Stimulated activated effector memory CD8-positive, alpha-beta T cell treated with anti-CD3 and anti-CD28 coated beads, Interleukin-12 subunit alpha, Interleukin-12 subunit beta, amount 100 ng/mL, for 72 hours (primary cell): ENCODE measurements around the gene INHA.

ENCODE experiments used
- ATAC-seq: fragments of 150-1000 bp; cut with Tn5 transposase; 2 replicates; pipeline ENCODE4 v1.10.0; 2021
- DNase-seq, 2 donors: peaks; one replicate each; pipeline ENCODE4 v3.0.0; 2021 to 2022; ENCODE audit warnings: low spot score in 2 of 2
- H3K27ac Mint-ChIP-seq: one replicate; pipeline ENCODE4 v1.8.0; 2022; ENCODE audit warnings: mild to moderate bottlenecking, mixed read lengths
- H3K36me3 Mint-ChIP-seq: one replicate; pipeline ENCODE4 v1.8.0; 2022; ENCODE audit warnings: mild to moderate bottlenecking, mixed read lengths
- H3K4me1 Mint-ChIP-seq: one replicate; pipeline ENCODE4 v1.8.0; 2022; ENCODE audit warnings: mixed read lengths
- H3K4me3 Mint-ChIP-seq: one replicate; pipeline ENCODE4 v1.8.0; 2022; ENCODE audit warnings: mild to moderate bottlenecking, mixed read lengths
- H3K9me3 Mint-ChIP-seq: one replicate; pipeline ENCODE4 v1.8.0; 2022; ENCODE audit warnings: mixed read lengths

INHA gene

DNA sequence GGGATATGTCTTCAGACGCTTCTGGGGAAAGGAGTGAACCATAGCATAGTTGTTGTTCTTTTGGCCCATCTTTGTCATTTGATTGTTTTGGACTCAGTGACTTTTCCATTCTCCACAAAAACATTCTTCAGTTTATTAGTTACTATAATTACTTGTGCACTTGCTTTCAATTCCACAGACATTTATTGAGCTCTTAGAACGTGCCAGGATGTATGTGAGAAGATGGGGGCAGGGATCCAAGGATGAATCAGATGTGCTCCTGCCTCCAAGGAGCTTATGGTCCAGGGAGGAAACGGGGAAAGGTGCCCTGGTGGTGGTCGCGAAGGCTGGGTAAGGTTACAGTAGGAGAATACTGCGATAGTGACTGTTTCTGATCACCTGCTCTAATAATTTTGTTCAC is 48.4 kb downstream of the INHA start:
- H3K9me3 Mint-ChIP-seq, result no peaks in the 10 kb centered on the region
- H3K4me1 Mint-ChIP-seq, result no peaks in the 10 kb centered on the region
- DNase-seq, result no peak
- no peak overlapping the region for H3K27ac Mint-ChIP-seq
- ATAC-seq, result no peak
- no peak overlapping the region for H3K4me3 Mint-ChIP-seq
- H3K36me3 Mint-ChIP-seq, result no peaks in the 10 kb centered on the region

DNA sequence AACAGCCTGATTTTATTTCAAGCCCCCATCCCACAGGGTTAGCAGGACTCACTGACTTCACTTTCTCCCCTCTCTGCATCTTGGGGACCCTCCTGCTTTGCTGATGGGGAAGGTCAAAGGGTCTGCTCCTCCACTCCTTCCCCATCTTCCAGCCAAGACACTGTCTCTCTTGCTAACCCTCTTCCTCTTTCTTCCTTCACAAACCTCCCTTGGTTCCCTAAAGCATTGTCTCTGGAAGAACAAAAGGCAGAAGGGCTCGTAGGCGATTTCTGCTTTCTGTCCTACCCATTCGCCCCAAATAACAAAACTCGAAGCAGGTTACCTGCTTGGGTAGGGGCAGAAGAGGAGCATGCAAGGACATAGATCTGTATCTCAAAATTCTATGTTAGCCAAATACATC is 49.8 kb downstream of the INHA start:
- Mint-ChIP-seq H3K36me3 (no peaks in the 10 kb centered on the region), H3K27ac (no peak overlapping the region), H3K4me1 (peaks cover 4% of the 10 kb centered on the region), H3K4me3 (no peak overlapping the region), H3K9me3 (no peaks in the 10 kb centered on the region)
- DNase-seq (no peak), ATAC-seq (no peak)

DNA sequence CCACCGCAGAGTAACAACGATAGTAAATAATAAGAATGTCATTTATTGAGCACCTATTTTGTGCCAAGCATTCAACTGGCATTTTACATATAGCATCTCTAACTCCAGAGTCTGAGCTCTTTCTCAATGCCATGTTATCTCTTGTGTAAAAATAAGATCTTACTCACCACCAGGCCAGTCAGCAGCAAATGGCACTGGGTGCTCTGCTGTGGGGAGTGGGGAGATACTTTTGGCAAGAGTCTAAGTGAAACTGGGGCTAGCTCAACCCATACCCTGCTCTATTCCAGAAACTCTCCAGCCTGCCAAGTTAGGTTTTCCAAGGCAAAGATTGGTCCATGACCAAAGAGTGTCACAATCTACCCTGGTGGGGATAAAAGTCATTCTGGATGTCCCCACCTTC is 50.4 kb downstream of the INHA start:
- H3K36me3 Mint-ChIP-seq, result no peaks in the 10 kb centered on the region
- peaks cover 7% of the 10 kb centered on the region for H3K4me1 Mint-ChIP-seq
- no peak overlapping the region for H3K27ac Mint-ChIP-seq
- ATAC-seq (no peak), DNase-seq (no peak)
- H3K4me3 Mint-ChIP-seq, result no peak overlapping the region
- no peaks in the 10 kb centered on the region for H3K9me3 Mint-ChIP-seq

DNA sequence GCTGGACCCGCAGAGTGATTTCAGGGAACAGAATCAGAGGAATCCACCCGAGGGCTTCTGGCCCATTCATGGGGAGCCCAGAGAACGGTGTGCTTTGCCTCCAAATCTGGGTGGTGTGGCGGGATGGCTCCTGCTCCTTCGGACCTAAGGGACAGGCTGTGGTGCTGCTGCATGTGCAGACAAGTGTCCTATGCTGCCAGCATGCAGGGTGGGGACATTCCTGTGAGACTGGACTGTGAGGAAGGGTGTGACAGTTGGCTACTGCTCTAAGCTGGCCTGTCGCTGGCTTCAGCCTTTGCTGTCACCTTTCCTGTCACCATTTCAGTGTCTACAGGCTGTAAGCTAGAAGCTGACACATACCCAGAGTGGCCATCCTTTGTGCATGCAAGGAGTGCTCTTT is 52.5 kb downstream of the INHA start:
- H3K4me1 Mint-ChIP-seq, result peaks cover 14% of the 10 kb centered on the region
- no peak overlapping the region for H3K27ac Mint-ChIP-seq
- no peak for DNase-seq
- peak; percentile 5 for ATAC-seq
- H3K4me3 Mint-ChIP-seq, result no peak overlapping the region
- H3K9me3 Mint-ChIP-seq, result no peaks in the 10 kb centered on the region
- no peaks in the 10 kb centered on the region for H3K36me3 Mint-ChIP-seq

DNA sequence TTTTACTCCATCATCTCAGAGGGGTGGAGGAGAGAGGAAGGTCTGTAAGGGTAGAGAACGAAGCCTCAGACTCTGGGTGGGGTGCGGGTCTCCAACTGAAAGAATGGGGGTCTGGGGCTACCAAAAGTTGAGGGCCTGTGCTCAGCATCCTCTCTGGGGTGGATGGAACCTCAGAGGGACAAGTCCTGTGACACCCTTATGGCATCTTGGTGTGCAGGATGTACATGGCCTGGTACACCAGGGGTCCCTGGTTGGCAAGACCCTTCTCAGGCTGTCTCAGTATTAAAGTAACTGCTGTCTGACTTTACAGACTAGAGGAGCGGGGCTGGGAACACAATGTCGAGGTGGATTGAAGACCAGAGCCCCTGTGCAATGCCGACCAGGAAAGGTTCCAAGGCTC is 53.1 kb downstream of the INHA start:
- Mint-ChIP-seq H3K4me3 (no peak overlapping the region), H3K9me3 (no peaks in the 10 kb centered on the region), H3K36me3 (no peaks in the 10 kb centered on the region), H3K4me1 (peaks cover 14% of the 10 kb centered on the region), H3K27ac (no peak overlapping the region)
- no peak for DNase-seq
- no peak for ATAC-seq
